HG03175 (cell line): ENCODE measurements around the gene CTXND2.

Experiments
- ATAC-seq: cut with Tn5 transposase; IDR thresholded peaks from one replicate; pipeline ENCODE4 v1.9.1; 2021; ENCODE audit warnings: mild to moderate bottlenecking, moderate library complexity; ENCODE audit not compliant: unreplicated experiment

Gene CTXND2

GRCh38 chr1:150957666-150958065 lies 70.7 kb downstream of the CTXND2 start:
- no peak for ATAC-seq

GRCh38 chr1:150960646-150961045 lies 73.7 kb downstream of the CTXND2 start:
- ATAC-seq, result no peak

GRCh38 chr1:150961756-150962155 lies 74.8 kb downstream of the CTXND2 start:
- no peak for ATAC-seq
